Measurements from ENCODE around the gene CRB1. TPM values are rescaled to one million over a fixed set of nuclear protein-coding genes. Genes with fewer than 3 reads are reported as not detected.
A peak's percentile ranks its signal among the peaks of the same experiment; 100 is the strongest.

The CRB1 gene
- polyA plus RNA-seq, 3 donors, result not detected

- H4K20me1 ChIP-seq (ENCODE audit: insufficient read depth, low read length), result no peaks in the 10 kb centered on the region
- H3K4me3 ChIP-seq (replicated peaks in 1 of 3; ENCODE audit: low read depth in 2 of 3, low read length in 3 of 3), result no peak overlapping the region
- H3K36me3 ChIP-seq (replicated peaks in 1 of 2; ENCODE audit: control insufficient read depth in 1 of 2, insufficient read depth in 2 of 2, low read length in 2 of 2), result no peaks in the 10 kb centered on the region
- H3K27me3 ChIP-seq (ENCODE audit: control insufficient read depth in 2 of 2, insufficient read depth in 2 of 2, low read length in 2 of 2), result no peaks in the 10 kb centered on the region
- no peak overlapping the region for H3K9ac ChIP-seq (ENCODE audit: insufficient read depth, low read length, poor library complexity, severe bottlenecking)
- peaks cover 0 to 5% of the 10 kb centered on the region in 2 donors for H3K9me3 ChIP-seq (replicated peaks in 1 of 2; ENCODE audit: control insufficient read depth in 1 of 2, insufficient read depth in 1 of 2, low read length in 2 of 2)
- peak in 1 of 3 donors; percentile 9 for DNase-seq
- Mint-ChIP-seq H3K4me3 (no peak overlapping the region), H3K27ac (no peak overlapping the region), H3K4me1 (no peaks in the 10 kb centered on the region), H3K27me3 (ENCODE audit: low read depth in 3 of 3) (no peaks in the 10 kb centered on the region), H3K9me3 (peaks cover 0 to 4% (median 0%) of the 10 kb centered on the region in 7 donors), H3K36me3 (no peaks in the 10 kb centered on the region)
- no peaks in the 10 kb centered on the region for H3K79me2 ChIP-seq (ENCODE audit: insufficient read depth, low read length)
- H3K4me2 ChIP-seq (replicated peaks; ENCODE audit: extremely low read depth, low read length, poor library complexity, severe bottlenecking), result no peak overlapping the region
- WGBS (ENCODE audit: insufficient coverage), result 80% methylated on average over 2 of the region's 5 CpGs
- H3K4me1 ChIP-seq (ENCODE audit: control insufficient read depth in 1 of 2, insufficient read depth in 2 of 2, low read length in 2 of 2), result no peaks in the 10 kb centered on the region
- no peak overlapping the region for H2AFZ ChIP-seq (ENCODE audit: insufficient read depth, low read depth, low read length, poor library complexity, severe bottlenecking)
- TF ChIP-seq CTCF (IDR thresholded peaks at IDR 0.05), result peak; percentile 59
- no peak overlapping the region for H3K27ac ChIP-seq (ENCODE audit: low read depth in 1 of 2, low read length in 2 of 2)
- intact Hi-C loops (cut with micrococcal nuclease), result loop anchor here in 1 of 2 donors (5.0 kb wide), 1 partner anchor 175 kb away; no protein-coding TSS in a partner anchor
Measured at GRCh38 chr1:197356723-197357533, 88.9 kb downstream of the CRB1 start.

- no peak overlapping the region for H2AFZ ChIP-seq (ENCODE audit: insufficient read depth, low read depth, low read length, poor library complexity, severe bottlenecking)
- H3K9ac ChIP-seq (ENCODE audit: insufficient read depth, low read length, poor library complexity, severe bottlenecking), result no peak overlapping the region
- Mint-ChIP-seq H3K27ac (no peak overlapping the region), H3K4me1 (no peaks in the 10 kb centered on the region), H3K4me3 (no peak overlapping the region), H3K9me3 (peaks cover 0 to 4% (median 0%) of the 10 kb centered on the region in 7 donors), H3K27me3 (ENCODE audit: low read depth in 3 of 3) (no peaks in the 10 kb centered on the region), H3K36me3 (no peaks in the 10 kb centered on the region)
- H3K79me2 ChIP-seq (ENCODE audit: insufficient read depth, low read length), result no peaks in the 10 kb centered on the region
- intact Hi-C loops (cut with micrococcal nuclease), result loop anchor here in 1 of 2 donors (5.0 kb wide), 1 partner anchor 177 kb away; no protein-coding TSS in a partner anchor
- H3K27me3 ChIP-seq (ENCODE audit: control insufficient read depth in 2 of 2, insufficient read depth in 2 of 2, low read length in 2 of 2), result no peaks in the 10 kb centered on the region
- H3K36me3 ChIP-seq (replicated peaks in 1 of 2; ENCODE audit: control insufficient read depth in 1 of 2, insufficient read depth in 2 of 2, low read length in 2 of 2), result no peaks in the 10 kb centered on the region
- no peak for TF ChIP-seq CTCF (IDR thresholded peaks at IDR 0.05)
- WGBS (ENCODE audit: insufficient coverage), result no CpG with 5 or more reads among the region's 1 CpG
- no peak for DNase-seq
- no peaks in the 10 kb centered on the region for H3K4me1 ChIP-seq (ENCODE audit: control insufficient read depth in 1 of 2, insufficient read depth in 2 of 2, low read length in 2 of 2)
- no peak overlapping the region for H3K4me3 ChIP-seq (replicated peaks in 1 of 3; ENCODE audit: low read depth in 2 of 3, low read length in 3 of 3)
- H3K4me2 ChIP-seq (replicated peaks; ENCODE audit: extremely low read depth, low read length, poor library complexity, severe bottlenecking), result no peak overlapping the region
- H4K20me1 ChIP-seq (ENCODE audit: insufficient read depth, low read length), result no peaks in the 10 kb centered on the region
- no peak overlapping the region for H3K27ac ChIP-seq (ENCODE audit: low read depth in 1 of 2, low read length in 2 of 2)
- peaks cover 0 to 5% of the 10 kb centered on the region in 2 donors for H3K9me3 ChIP-seq (replicated peaks in 1 of 2; ENCODE audit: control insufficient read depth in 1 of 2, insufficient read depth in 1 of 2, low read length in 2 of 2)
Measured at GRCh38 chr1:197358959-197359358, 90.9 kb downstream of the CRB1 start.

Measured in CD14-positive monocyte (primary cell).